IPS DF 4.7 (cell line): ENCODE data around the gene CACNA1C.

Experiments
- DNase-seq: peaks from one replicate; pipeline ENCODE4 v3.0.0-alpha.2; 2013; ENCODE audit warnings: low spot score; ENCODE audit errors: extremely low read depth

Gene CACNA1C

DNA sequence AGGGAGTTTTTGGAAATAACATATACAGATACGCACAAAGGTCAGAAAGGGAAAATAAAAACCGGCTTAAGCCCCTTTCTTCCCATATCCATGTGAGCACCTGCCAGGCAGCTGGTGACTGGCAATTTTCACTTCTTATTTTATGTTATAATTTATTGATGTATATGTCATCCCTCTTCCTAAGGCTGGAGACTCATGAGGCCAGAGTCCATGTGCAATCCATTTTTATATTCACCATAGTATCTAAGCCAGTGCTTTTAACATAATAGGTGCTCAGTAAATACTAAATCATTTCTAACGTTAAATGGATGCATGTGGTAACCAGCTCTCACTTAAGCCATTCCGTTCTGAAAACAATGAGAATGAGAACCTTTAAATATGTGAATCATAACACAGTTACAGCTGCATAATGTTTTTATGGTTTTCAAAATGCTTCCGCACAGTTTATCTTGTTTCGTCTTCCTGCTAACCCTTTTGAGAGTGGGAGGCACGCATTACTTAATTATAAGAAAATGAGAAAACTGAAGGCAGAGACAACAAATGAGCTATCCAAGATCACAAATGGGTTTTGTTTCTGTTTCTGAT lies 178.3 kb downstream of the CACNA1C start:
- DNase-seq = no peak

DNA sequence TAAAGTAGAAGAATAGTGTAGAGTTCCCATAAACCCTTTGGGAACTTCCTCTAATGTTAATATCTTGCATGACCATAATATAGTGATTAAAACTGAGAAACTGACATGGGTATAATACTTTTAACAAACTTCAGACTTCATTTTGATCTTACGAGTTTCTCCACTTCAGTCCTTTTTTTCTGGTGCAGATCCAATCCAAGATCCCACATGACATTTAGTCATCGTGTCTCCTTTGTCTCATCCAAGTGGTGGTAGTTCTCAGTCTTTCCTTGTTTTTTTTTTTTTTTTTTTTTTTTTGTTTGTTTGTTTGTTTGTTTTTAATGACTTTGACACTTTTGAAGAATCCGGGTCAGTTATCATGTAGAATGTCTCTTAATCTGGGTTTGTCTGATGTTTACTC lies 179.2 kb downstream of the CACNA1C start:
- DNase-seq = no peak

DNA sequence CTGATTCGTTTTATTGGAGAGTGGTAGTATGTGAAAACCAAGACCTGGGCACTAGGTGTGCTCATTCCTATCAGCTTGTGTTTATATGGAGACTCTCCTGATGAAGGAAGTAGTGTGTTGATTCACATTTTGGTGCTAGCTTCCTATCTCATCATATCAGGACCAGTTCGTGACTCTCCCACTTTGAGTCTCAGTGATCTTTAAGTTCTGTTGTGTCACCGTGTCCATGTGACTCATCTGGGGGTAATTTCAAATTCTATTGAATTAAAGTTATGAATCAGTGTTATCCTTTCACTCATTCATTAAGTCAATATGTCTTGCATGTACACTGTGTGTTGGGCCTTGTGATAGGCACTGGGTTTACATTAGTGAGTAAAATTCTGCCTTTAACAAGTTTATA lies 180.2 kb downstream of the CACNA1C start:
- DNase-seq = no peak

DNA sequence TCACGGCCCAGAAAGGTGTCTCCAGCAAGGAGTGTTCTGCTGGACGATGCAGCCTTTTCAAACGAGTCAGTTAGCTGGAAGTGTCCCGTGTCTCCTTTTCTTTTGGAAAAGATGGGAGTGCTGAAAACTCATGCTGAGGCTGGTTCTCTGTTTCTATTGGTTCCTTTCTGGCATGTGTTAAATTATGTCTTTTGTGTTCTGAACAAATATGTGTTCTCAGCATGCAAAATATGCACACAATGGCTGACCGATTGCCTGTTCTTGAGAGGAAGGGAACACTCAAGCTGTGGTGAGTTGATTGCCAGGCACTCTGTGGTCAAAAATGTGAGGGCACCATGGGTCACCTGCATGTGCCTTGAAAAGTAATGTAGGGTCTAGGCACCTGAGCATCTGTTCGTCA lies 181.3 kb downstream of the CACNA1C start:
- no peak for DNase-seq

DNA sequence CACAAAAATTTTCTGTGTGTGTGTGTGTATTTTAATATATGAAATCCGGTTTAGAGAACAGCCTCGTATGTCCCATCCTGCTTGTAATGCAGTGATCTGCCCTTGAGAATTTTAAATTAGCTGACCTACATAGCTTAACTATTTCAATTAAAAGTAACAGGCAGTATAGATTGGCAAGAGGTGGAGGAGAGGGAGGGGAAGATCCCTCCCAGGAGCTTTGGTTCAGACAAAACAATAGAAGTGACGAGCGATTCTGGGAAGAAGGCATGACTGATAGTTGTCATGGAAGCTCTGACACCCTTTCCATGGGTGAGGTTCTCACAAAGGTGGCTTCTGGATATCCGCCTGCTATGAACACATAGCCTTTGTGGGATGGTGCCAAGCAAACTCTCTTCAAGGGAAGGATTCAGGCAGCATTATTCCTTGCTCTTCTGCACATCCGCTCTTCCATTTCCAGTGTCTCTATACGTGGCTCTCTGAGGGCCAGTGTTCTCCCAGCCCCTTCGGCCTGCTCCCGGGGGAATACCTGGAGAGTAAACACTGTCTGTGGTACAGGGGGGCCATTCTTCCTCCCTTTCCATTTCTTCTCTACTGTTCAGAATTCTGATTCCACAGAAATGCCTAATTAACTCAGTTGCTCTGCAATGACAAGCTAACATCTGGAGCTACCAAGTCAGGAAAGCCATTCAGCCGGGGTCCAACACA lies 182.0 kb downstream of the CACNA1C start:
- no peak for DNase-seq

DNA sequence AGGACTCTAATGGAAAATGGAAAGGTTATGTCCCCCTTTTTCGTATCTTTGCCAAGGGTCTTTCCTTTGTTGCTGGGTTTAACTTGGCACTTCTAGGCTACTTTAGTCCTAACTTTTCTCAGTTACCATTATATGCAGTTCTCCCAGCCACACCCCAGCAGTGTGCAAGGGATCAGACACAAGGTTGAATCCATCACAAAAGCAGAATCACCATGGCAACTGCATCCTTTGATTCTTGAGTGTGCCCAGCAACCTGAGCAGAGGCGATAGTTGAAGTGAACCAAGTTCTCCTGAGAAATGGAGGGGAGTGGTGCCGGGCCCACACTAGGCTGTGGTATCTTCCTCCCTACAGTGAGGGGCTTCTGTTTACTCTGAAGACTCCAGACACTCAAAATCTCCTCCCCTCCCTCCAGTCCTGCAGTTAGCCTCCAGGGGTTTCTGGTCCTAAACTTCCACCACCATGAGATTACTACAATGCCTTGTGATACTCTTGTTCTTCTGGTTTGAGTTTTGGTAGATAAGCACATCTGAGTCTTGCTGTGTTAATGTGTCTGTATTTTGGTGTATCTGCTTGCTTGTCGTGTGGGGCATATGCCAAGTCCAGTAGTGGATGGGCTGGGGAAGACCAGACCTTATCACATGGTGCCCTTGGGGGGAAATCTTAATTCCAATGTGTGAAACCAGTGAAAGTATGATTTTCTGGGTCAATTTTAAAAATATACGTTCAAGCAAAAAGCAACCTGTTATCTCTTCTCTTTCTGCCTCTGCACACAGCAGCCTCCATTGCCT lies 183.9 kb downstream of the CACNA1C start:
- DNase-seq = no peak

DNA sequence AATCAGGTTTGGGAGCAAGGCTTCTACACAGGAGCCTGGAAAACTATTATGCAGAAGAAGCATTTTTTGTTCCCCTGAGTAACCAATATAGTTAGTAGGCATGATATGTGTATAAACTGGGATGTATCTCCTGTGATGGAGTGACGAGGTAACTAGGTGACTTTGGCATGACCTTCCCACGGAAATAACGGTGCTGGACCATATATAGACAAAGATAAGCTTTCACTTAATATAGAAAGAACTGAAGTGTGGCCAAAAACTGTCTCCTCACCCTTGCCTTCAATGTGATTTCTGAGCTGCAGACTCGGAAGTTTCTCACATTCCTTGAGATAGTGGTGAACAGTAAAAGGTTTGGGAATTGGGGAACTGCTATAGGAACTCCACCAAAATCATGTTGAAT lies 185.3 kb downstream of the CACNA1C start:
- no peak for DNase-seq

DNA sequence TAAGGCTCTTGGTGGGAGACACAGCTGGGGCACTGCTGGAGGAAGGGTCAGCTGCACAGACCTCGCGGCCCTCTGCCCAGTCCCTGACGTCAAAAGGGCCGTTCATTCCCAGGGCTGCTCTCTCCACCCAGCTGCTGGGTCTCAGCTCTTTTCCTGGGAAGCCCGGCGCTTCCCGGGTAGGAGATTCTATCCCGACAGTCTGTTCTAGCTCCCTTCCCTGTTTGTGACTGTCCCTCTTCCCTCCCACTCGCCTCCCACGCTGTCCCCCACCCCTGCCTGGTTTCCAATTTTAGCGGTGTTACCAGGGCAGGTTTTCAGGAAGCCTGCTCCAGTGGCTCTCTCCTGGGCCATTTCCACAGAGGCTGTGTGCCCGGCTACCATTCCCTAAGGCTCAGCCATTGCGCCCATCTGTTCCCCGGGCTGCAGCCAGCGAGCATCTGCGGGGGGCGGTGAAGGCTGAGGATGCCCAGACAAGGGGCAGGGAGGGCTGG lies 186.6 kb downstream of the CACNA1C start:
- no peak for DNase-seq

DNA sequence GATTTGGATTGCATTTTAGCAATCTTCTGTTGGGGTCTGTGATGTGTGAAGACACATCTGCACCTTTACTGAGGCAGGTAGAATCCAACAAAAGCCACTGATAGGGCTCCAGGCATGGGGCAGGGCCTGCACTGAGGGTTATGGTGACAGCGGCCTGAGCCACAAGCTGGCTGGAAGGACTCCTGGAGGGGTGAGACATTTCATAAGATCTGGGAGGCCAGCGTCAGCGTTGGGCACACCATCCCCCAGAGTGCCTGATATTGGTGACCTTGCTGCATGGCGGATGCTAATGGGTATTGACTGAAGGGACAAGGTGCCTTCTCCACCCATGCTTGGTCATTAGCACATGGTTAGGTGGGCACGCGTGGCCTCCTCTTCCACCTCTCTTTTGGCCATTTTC lies 187.6 kb downstream of the CACNA1C start:
- no peak for DNase-seq

DNA sequence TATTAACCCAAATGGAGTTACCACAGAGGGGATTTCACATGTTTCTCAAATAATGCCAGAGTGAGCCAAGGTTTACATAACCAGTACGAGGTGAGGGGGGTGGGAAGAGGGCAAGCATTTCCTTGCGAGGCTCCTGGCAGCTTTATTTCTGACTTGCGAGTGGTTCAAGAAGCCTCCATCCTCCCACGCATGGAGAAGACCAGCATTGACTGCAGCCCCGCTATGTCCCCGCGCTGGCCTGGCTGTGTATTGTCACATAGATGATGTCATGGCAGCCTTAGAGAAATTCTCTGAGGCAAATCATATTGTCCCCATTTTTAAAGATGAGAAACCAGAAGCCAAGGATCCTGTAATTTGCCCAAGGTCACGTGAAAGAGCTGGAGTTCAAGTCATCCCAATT lies 188.2 kb downstream of the CACNA1C start:
- DNase-seq = no peak

DNA sequence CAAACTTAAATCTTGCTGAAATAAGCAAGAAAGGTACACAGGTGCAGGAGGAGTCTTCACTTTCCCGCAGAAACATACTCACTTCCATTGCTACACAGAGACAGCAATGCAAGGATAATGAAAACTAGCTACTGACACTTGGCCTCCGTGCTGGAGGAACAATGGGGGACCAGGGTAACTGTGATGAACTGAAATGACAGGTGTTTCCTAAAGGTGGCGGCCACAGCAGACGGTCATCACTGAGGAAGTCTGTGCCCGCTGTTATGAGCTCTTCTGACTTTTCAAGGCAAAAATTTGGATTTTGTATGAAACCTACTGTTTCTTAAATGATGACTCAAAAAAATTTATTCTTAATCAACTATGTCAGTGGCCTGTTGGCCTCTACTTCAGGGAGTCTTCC lies 189.4 kb downstream of the CACNA1C start:
- DNase-seq = no peak

DNA sequence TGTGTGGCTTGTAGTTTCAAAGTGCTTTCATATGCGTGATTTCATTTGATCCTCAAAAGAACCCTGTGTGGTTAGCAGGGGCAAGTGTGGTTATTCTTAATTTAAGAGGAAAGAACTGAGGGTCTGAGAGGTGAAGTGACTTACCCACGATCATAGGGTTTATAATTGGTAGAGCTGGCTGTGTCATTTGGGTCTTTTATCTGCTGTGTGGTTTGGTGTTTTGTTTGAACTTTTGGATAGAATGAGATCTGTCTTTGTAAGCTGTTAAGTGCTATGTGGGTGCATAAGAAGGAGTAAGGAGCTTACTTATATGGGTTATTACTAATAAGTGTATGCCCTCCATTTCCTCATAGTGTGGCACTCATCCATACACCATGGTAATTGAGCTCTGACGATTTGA lies 190.0 kb downstream of the CACNA1C start:
- DNase-seq = no peak

DNA sequence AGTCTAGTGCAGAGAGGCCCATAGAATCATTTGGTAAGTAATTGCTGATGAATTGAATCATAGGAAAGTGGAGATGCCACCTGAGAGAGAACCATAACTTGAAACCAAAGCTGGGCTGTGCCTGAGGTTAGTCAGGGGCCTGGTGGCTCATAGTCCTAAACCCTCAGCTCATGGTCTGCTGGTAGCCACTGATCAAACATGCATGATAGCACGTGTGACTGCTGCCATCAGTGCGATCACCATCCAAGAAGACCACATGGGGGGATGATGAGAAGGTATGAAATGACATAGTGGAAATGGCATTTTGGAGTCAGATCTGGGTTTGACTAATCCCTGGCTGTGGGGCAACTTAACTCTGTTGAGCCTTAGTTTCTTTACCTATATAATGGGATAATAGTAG lies 190.5 kb downstream of the CACNA1C start:
- no peak for DNase-seq

DNA sequence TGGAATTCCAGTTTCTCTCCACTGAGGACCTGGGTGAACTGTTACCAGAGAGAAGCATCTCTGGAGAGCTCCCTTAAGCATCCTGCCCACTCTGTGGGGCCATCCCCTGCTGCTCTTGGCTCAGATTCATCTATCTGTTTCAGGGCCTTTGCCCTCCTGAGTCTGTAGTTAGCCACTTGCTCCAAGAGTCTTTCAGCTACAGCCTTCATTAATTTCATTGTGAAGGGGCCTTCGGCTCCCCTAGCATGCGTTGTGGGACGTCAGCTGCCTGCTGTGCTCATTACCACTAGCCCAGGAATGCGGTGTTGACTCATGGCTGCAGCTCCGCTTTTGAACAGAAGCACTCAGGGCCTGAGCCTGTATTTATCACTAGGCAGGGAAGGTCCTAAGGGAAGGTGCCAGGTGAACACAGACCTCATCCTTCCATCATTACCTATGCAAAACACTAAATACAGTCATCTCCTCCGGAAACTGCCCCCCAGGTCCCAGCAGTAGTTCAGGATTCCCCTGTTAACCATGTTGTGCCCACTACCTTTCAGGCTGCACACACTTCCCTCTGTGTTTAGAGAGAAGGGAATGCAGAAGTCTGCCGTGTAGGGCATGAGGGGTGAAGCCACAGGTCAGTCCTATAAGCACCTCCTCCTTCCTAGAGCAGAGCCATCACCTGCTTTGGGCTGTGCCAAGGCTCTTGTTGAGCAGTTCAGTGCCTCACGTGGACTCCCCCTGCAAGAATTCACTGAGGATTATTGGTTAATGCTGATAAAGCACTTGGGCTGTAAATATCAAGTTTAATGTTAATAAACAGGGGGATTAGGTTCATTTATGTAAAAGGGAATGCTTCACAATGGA lies 191.4 kb downstream of the CACNA1C start:
- DNase-seq = peak; percentile 22

DNA sequence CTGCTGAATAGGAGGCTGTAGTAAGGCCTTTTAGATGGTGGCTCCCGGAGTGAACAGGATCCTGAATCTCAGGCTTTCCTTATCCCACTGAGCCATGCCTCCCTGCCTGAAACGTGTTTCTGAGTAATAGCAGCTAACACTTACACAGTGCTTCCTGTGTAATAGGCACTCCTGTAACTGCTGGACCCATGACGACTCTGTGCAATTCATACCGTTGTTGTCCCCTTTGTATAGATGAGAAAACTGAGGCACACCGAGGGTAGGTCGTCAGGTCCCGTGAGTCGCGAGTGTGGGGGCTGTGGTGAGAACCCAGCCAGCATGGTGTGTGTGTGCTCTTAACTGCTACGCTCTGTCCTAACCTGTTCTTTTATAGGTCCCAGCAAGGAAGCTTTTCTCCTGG lies 193.6 kb downstream of the CACNA1C start:
- no peak for DNase-seq

DNA sequence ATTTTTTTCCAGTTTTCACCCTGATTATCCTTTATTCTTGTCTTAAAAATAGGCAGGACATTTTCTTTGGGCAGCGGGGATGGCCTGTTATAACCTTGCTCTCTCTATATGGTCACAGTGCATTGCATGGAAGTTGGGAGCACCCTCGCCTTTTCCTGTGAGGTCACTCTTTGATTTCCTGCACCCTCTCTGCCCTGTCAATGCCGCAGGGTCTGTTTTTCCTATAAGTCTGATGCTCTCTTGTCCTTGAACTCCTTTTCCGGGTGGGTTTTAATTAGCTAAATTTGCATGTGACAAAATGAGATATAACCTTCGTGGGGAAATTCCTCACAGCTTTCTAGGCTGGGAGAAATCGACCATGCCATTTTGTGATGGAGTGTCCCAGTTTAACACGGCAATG lies 194.3 kb downstream of the CACNA1C start:
- no peak for DNase-seq

DNA sequence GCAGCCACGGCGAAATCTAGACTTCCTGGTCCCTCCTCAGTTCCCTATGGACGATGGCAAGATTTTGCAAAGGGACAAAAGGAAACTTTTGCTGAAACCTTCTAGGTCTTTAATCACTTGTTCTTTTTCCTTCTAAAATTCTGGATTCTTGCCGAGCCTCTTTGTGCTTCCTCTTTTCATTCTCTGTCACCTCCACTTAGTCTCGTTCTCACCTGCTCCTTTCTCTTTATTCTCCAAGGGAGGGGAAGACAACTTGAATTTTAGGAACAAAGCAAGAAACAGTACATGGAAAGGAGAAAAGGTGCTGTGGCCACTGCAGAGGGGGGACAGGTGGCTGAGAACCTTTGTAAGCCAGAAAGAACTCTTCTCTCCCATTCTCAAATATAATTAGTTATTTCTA lies 194.8 kb downstream of the CACNA1C start:
- no peak for DNase-seq

DNA sequence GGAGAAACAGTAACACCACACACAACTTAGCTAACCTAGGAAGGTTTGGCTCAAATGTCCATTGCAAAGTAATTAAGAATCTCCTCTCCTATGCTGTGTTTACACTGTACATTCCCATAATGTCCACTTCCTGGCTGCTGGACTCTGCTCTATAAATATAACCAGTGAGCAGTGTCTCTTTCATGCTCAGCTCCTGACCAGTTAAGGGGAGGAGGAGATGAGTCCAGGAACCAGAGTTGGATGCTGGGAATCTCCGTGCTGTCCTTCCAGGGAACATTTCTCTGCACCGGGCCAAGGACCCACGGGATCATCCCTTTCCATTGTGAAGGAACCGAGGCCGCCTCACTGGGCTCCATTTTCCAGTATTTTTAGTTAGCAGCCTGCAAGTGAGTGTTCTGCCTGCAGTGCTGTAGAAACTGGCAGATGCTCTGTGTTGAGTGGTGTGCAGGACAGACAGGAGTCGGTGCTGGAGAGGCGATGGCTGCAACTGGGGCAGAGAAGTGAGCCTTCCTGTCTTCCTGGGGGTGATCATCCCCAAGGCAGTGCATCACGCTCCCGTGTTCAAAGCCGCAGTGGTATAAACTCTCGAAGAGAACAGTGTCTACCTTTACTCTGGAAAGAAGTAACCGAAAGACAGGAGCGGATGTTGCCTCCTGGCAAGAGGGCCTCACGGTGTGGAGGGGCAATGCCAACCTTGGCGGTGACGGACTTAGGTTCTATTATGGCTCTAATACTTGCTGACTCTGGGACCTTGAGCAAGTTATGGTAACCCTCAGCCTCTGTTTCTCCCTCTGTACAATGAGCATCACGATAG lies 195.5 kb downstream of the CACNA1C start:
- DNase-seq = no peak

DNA sequence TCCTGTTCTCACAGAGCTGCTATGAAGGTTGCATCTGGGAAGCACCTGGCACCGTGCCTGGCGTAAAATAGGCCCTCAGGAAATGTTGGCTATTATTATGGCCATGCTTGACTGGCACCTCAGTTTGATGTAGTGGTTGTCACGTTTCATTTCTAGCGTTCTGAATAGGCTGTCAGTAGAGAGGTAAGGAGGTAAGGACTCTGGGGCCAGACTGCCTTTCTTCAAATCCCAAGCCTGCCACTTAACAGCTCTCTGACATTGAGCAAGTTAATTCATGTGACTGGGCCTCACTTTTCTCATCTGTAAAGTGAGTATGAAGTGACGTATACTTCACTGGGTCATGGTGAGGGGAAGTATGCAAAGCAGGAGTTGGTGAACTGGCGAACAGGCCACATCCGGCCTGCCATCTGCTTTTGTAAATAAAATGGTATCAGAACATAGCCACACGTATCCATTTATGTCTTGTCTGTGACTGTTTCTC lies 196.2 kb downstream of the CACNA1C start:
- no peak for DNase-seq

DNA sequence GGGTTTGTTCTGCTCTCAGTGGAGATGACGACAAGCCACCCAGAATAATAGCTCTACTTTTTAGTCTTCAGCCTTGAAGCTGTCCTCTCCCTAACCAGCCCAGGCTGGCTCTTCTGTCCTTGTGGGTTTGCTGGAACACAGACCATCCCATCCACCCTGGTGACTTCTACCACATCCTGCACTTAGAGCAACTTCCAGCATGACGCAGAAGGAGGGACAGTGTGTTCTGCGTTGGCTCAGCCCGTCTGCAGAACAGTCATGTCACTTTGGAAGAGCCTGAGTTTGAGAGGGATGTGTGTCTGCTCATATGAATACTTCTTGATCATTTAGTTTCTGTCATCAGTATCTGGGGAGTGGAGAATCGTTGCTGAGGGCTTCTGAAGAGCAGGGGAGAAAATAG lies 198.0 kb downstream of the CACNA1C start:
- DNase-seq = no peak
